ENCODE measurements around the gene UNKL.

The UNKL gene

GRCh38 chr16:1346422-1347285 is 67.8 kb downstream of the UNKL start:
- Histone ChIP-seq H3K4me1 (peaks cover 11% of the 10 kb centered on the region), H3K36me3 (replicated peaks) (peaks cover 14% of the 10 kb centered on the region), H3K9me3 (no peaks in the 10 kb centered on the region), H3K4me3 (no peak overlapping the region), H3K27me3 (ENCODE audit: low read depth) (no peaks in the 10 kb centered on the region)
- peak in 1 of 2 experiments; percentile 37 for DNase-seq (ENCODE audit: low spot score in 2 of 2)
- in situ Hi-C loops (cut with MboI; ENCODE audit: low sequenced_read_pairs): no loop called here

GRCh38 chr16:1345651-1346421 is 68.7 kb downstream of the UNKL start:
- in situ Hi-C loops (cut with MboI; ENCODE audit: low sequenced_read_pairs): no loop called here
- no peaks in the 10 kb centered on the region for H3K9me3 ChIP-seq
- no peak for DNase-seq (ENCODE audit: low spot score in 2 of 2)
- H3K36me3 ChIP-seq (replicated peaks): peaks cover 14% of the 10 kb centered on the region
- H3K4me3 ChIP-seq: no peak overlapping the region
- H3K27me3 ChIP-seq (ENCODE audit: low read depth): no peaks in the 10 kb centered on the region
- H3K4me1 ChIP-seq: peaks cover 10% of the 10 kb centered on the region

- no peaks in the 10 kb centered on the region for H3K27me3 ChIP-seq (ENCODE audit: low read depth)
- no peaks in the 10 kb centered on the region for H3K9me3 ChIP-seq
- no peak overlapping the region for H3K4me3 ChIP-seq
- H3K36me3 ChIP-seq (replicated peaks): peaks cover 14% of the 10 kb centered on the region
- in situ Hi-C loops (cut with MboI; ENCODE audit: low sequenced_read_pairs): no loop called here
- DNase-seq (ENCODE audit: low spot score in 2 of 2): no peak
- peaks cover 7% of the 10 kb centered on the region; the same call in 1 of the 2 replicates for H3K4me1 ChIP-seq
These were observed 69.4 kb downstream of the UNKL start for GRCh38 chr16:1345087-1345486.

- Histone ChIP-seq H3K9me3 (no peaks in the 10 kb centered on the region), H3K4me1 (peaks cover 7% of the 10 kb centered on the region; the same call in 1 of the 2 replicates), H3K4me3 (no peak overlapping the region), H3K27me3 (ENCODE audit: low read depth) (no peaks in the 10 kb centered on the region), H3K36me3 (replicated peaks) (peaks cover 10% of the 10 kb centered on the region)
- no peak for DNase-seq (ENCODE audit: low spot score in 2 of 2)
- in situ Hi-C loops (cut with MboI; ENCODE audit: low sequenced_read_pairs): no loop called here
These were observed 70.0 kb downstream of the UNKL start for GRCh38 chr16:1344499-1344898.

GRCh38 chr16:1343428-1344242 is 70.9 kb downstream of the UNKL start:
- peak overlapping the region; percentile 24 for H3K4me3 ChIP-seq
- no peak for DNase-seq (ENCODE audit: low spot score in 2 of 2)
- in situ Hi-C loops (cut with MboI; ENCODE audit: low sequenced_read_pairs): no loop called here
- no peaks in the 10 kb centered on the region for H3K9me3 ChIP-seq
- peaks cover 6% of the 10 kb centered on the region; the same call in 1 of the 2 replicates for H3K27me3 ChIP-seq (ENCODE audit: low read depth)
- H3K4me1 ChIP-seq: peaks cover 7% of the 10 kb centered on the region; the same call in 1 of the 2 replicates
- peaks cover 5% of the 10 kb centered on the region for H3K36me3 ChIP-seq (replicated peaks)

GRCh38 chr16:1342526-1343427 is 71.7 kb downstream of the UNKL start:
- in situ Hi-C loops (cut with MboI; ENCODE audit: low sequenced_read_pairs): no loop called here
- H3K27me3 ChIP-seq (ENCODE audit: low read depth): peaks cover 10% of the 10 kb centered on the region; the same call in 1 of the 2 replicates
- peak; percentile 98 to 100 for DNase-seq (ENCODE audit: low spot score in 2 of 2)
- peak overlapping the region; percentile 24 for H3K4me3 ChIP-seq
- no peaks in the 10 kb centered on the region for H3K9me3 ChIP-seq
- no peaks in the 10 kb centered on the region for H3K36me3 ChIP-seq (replicated peaks)
- H3K4me1 ChIP-seq: peaks cover 7% of the 10 kb centered on the region; the same call in 1 of the 2 replicates

- DNase-seq (ENCODE audit: low spot score in 2 of 2): no peak
- Histone ChIP-seq H3K4me1 (peaks cover 7% of the 10 kb centered on the region; the same call in 1 of the 2 replicates), H3K27me3 (ENCODE audit: low read depth) (peaks cover 16% of the 10 kb centered on the region), H3K36me3 (replicated peaks) (no peaks in the 10 kb centered on the region), H3K9me3 (no peaks in the 10 kb centered on the region), H3K4me3 (no peak overlapping the region)
- in situ Hi-C loops (cut with MboI; ENCODE audit: low sequenced_read_pairs): no loop called here
These were observed 72.7 kb downstream of the UNKL start for GRCh38 chr16:1341495-1342420.

GRCh38 chr16:1340730-1341494 is 73.6 kb downstream of the UNKL start:
- Histone ChIP-seq H3K27me3 (ENCODE audit: low read depth) (peaks cover 25% of the 10 kb centered on the region), H3K4me1 (peaks cover 7% of the 10 kb centered on the region; the same call in 1 of the 2 replicates), H3K9me3 (no peaks in the 10 kb centered on the region), H3K36me3 (replicated peaks) (no peaks in the 10 kb centered on the region), H3K4me3 (no peak overlapping the region)
- no peak for DNase-seq (ENCODE audit: low spot score in 2 of 2)
- in situ Hi-C loops (cut with MboI; ENCODE audit: low sequenced_read_pairs): no loop called here

GRCh38 chr16:1338855-1339675 is 75.4 kb downstream of the UNKL start:
- Histone ChIP-seq H3K4me1 (peaks cover 7% of the 10 kb centered on the region; the same call in 1 of the 2 replicates), H3K9me3 (no peaks in the 10 kb centered on the region), H3K36me3 (replicated peaks) (no peaks in the 10 kb centered on the region), H3K4me3 (no peak overlapping the region), H3K27me3 (ENCODE audit: low read depth) (peaks cover 43% of the 10 kb centered on the region)
- in situ Hi-C loops (cut with MboI; ENCODE audit: low sequenced_read_pairs): no loop called here
- no peak for DNase-seq (ENCODE audit: low spot score in 2 of 2)

GRCh38 chr16:1338119-1338730 is 76.3 kb downstream of the UNKL start:
- Histone ChIP-seq H3K4me3 (no peak overlapping the region), H3K9me3 (no peaks in the 10 kb centered on the region), H3K27me3 (ENCODE audit: low read depth) (peaks cover 50% of the 10 kb centered on the region), H3K36me3 (replicated peaks) (no peaks in the 10 kb centered on the region), H3K4me1 (peaks cover 4% of the 10 kb centered on the region; the same call in 1 of the 2 replicates)
- in situ Hi-C loops (cut with MboI; ENCODE audit: low sequenced_read_pairs): no loop called here
- DNase-seq (ENCODE audit: low spot score in 2 of 2): peak in 1 of 2 experiments; percentile 77

Measured in HAP-1 (cell line).